ENCODE results near the gene ATP8A1.
A peak's percentile ranks its signal among the peaks of the same experiment; 100 is the strongest.

ATP8A1 gene

DNA sequence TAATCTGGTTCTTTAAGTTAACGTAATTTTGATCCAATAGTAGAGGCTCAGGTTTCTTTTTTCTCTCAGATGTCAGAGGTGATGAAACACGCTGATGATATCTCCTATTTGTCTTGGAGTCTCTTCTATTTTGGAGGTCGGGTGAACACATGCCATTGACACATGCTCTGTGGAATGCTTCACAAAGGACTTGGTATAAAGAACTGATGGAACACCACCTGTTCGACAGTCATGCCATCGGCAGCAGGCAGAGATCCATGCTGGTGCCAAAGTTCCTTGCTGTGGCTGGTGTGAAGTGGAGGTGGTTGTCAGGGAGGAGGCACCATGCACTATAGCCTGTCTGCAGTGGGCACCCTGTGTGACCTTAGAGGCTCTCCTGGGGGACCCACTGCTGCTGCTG, 94.9 kb downstream of the ATP8A1 start:
- DNase-seq = no peak

DNA sequence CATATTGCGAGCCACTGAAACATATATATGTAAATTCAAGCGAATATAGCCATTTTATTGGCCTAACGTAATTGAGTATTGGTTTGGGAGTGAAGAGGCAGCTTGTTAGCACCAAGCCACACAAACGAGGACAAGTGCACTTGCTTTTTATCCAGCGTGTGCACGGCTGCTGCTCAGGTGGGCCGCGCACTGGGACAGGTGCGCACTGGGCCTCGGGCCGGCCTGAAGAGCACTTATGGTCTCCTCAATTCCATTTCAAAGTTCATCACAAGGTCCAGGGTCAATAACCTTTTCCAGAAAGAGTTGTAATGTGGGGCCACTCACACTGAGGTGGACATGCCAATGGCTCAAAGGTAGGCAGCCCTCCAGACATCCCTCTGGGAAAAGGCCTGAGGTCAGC, 95.9 kb downstream of the ATP8A1 start:
- DNase-seq = no peak

DNA sequence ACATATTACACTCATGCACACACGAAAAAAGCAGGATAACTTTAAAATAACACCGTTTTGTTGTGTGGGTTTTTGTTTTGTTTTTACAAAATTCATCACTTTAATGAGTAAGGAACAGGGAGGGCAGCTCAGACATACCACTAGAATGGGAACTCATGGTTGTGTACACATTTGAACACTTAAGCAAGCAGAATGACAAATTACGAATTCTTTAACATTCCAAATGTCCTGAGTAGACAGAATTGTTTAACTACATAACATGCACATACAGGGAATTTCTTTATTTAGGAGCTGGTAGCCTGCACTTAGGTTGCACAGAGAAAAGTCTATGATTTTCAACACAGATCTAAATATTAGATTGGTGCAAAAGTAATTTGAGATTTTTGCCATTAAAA, 96.4 kb downstream of the ATP8A1 start:
- DNase-seq = no peak

DNA sequence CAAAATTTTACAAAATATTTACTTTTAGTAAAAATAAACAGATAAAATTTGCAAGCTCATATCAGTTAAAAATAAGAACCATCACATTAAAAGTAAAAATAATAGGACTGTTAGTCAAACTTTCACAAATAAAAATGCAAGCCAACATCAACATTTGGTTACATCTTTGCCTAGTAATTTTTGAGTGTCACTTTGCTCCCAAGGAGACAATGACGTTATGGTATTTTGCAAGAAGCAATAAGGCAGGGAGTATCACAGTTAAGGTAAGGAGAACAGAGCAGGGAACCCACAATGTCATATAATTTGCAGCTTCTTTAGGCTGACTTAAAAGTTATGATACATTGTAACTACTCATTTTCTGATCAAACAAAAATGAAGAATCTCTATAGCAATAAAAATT, 98.7 kb downstream of the ATP8A1 start:
- no peak for DNase-seq

DNA sequence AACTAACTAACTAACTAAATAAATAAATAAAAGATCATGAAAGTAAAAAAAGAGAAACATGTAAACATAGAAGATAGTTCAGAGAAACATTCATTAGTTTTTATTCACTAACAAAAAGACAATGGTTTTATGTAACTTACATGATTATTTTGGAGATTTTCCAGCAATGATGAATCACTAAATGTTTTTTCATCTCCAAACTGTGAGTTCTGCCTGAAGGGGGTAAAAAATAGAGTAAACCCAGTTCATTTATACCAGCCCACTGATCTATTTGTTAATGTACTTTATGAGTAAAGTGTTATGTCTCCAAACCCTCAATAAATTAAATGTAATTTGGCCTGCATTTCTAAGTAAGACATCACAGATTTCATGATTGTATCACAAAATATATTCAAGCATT, 101.1 kb downstream of the ATP8A1 start:
- DNase-seq = no peak

- DNase-seq = no peak
Observed at GRCh38 chr4:42554072-42554471, 102.8 kb downstream of the ATP8A1 start.

DNA sequence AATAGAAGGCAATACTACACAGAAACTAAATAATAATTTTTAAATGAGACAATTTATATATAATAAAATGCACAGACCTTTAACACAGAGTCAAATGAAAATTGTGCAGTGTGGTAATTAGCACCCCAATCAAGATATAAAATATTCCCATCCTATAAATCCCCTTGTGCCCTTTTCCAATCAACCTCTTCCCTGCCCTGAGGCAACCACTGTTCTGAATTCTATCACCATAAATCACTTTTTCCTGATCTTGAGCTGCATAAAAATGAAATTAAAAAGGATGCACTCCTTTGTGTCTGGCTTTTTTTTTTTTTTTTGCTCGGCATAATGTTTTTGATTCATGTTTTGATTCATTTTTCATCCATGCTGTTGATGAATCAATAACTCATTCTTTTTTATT, 107.0 kb downstream of the ATP8A1 start:
- DNase-seq = no peak

DNA sequence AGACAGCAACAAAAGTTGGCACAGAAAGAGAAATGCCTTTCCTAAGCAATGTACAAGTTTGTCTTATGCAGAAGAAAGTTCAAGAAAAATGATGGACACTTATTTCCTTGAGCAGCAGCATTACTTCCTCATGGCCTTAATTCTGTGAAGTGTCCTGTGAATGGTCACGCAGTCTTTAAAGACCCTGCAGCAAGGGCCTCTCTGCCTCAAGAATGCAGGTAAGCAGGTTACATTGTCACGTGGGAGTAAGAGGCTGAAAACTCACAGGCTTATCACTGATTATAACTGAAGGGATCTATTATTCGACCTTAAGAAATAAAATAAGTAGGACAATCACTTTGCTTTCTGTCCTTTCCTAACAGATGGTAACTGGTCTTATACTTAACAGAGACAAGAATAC, 109.1 kb downstream of the ATP8A1 start:
- no peak for DNase-seq

DNA sequence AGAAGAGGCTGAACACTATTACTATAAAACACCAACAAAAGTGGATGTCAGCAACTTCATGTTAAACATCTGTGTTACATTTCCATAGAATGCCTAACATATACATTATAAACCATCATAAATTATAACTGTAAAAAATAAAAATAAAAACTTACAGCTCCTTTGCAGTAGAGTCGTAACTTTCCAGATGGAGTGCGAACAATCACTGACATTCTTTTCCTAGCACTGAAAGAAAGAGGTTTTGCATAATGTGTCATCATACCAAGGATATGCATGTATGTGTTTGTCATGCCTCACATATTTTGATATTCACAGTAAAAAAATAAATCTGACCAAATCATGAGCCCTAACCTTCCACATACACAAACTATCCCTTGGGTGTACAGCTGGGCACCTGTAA, 113.1 kb downstream of the ATP8A1 start:
- DNase-seq = no peak

- no peak for DNase-seq
Observed at GRCh38 chr4:42543126-42543525, 113.8 kb downstream of the ATP8A1 start.

- no peak for DNase-seq
Observed at GRCh38 chr4:42541647-42542046, 115.3 kb downstream of the ATP8A1 start.

GRCh38 chr4:42533042-42533441, 123.9 kb downstream of the ATP8A1 start:
- no peak for DNase-seq

DNA sequence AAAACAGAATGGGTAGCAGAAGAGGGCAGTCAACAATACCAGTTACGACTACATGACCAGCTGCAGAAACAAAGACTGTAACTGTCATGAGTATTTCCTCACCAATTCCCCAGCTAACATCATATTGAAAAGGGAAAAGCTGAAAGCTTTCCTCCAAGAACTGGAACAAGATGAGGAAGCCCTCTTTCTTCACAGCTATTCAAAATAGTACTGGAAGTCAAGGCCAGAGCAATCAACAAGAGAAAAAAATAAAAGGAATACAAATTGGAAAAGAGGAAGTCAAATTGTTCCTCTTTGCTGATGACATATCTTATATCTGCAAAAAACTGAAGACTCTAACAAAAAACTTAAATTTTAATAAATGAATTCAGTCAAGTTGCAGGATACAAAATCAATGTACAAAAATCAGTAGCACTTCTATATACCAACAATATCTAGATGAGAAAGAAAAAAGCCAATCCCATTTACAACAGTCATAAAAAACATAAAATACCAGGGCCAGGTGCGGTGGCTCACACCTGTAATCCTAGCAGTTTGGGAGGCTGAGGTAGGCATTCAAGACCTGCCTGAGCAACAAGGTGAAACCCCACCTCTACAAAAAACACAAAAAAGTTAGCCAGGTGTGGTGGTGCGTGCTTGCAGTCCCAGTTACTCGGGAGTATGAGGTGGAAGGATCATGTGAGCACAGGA, 125.4 kb downstream of the ATP8A1 start:
- no peak for DNase-seq

GRCh38 chr4:42523066-42523718, 133.7 kb downstream of the ATP8A1 start:
- no peak for DNase-seq

- DNase-seq = peak; percentile 61 to 64
Observed at GRCh38 chr4:42519803-42520417, 137.0 kb downstream of the ATP8A1 start.

- no peak for DNase-seq
Observed at GRCh38 chr4:42515156-42515884, 141.6 kb downstream of the ATP8A1 start.

GRCh38 chr4:42513748-42514492, 143.0 kb downstream of the ATP8A1 start:
- no peak for DNase-seq

GRCh38 chr4:42512226-42512625, 144.7 kb downstream of the ATP8A1 start:
- no peak for DNase-seq

GRCh38 chr4:42510225-42510624, 146.7 kb downstream of the ATP8A1 start:
- no peak for DNase-seq

DNA sequence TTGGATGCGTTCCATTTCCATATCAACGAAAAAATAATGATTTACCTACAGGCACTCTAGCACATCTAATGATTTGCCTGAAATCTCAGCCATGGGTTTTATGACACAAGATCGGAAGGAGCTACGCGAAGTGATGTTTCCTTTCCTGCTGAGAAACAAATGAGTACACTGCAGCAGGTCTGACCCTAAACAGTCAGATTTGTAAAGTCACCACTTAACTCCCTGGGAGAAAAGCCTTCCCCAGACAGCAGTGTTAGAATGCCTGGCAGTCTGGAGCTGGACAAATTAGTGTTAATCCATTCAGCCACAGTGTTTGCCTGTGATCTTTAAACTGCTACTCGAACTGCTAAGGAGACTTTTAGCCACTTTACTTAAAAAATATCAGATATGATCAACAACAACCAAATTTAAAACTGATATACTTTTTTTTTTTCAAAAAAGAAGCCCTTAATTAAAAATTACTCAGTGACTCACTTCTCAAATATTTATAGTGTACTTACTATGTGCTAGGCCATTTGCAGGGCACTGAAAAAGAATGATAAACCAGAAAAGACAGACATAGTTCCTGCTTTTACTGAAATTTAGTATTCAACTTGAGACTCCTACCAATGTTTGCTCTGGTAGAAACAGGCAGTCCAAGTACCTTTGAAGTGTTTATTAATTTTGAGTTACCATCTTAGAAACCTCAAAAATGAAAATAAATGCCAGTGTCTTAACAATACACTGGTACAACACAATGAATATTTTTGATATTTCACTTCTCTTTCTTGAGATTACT, 155.1 kb downstream of the ATP8A1 start:
- DNase-seq = no peak

GRCh38 chr4:42498040-42498439, 158.9 kb downstream of the ATP8A1 start:
- DNase-seq = no peak
